ENCODE measurements around the gene HBB.

GRCh38 chr11:5239046-5239445 lies 12.2 kb upstream of the HBB start:
- TF ChIP-seq, protein P1, sequence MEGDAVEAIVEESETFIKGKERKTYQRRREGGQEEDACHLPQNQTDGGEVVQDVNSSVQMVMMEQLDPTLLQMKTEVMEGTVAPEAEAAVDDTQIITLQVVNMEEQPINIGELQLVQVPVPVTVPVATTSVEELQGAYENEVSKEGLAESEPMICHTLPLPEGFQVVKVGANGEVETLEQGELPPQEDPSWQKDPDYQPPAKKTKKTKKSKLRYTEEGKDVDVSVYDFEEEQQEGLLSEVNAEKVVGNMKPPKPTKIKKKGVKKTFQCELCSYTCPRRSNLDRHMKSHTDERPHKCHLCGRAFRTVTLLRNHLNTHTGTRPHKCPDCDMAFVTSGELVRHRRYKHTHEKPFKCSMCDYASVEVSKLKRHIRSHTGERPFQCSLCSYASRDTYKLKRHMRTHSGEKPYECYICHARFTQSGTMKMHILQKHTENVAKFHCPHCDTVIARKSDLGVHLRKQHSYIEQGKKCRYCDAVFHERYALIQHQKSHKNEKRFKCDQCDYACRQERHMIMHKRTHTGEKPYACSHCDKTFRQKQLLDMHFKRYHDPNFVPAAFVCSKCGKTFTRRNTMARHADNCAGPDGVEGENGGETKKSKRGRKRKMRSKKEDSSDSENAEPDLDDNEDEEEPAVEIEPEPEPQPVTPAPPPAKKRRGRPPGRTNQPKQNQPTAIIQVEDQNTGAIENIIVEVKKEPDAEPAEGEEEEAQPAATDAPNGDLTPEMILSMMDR (IDR thresholded peaks at IDR 0.05 in 8 of 11, conservative IDR thresholded peaks at IDR 0.05 in 3 of 11) = no peak
- no peak for TF ChIP-seq POLR2AphosphoS5 (IDR thresholded peaks at IDR 0.05)
- no peak for TF ChIP-seq POLR2A (IDR thresholded peaks at IDR 0.05)

Measured in spleen (tissue), 7 donors.